Bone marrow (tissue), 2 donors: ENCODE data around the gene TRIM66.

ENCODE experiments used
- DNase-seq, 2 donors: peaks; one replicate each; lab custom pipeline; 2025; lab: John Stamatoyannopoulos, UW

The TRIM66 gene

DNA sequence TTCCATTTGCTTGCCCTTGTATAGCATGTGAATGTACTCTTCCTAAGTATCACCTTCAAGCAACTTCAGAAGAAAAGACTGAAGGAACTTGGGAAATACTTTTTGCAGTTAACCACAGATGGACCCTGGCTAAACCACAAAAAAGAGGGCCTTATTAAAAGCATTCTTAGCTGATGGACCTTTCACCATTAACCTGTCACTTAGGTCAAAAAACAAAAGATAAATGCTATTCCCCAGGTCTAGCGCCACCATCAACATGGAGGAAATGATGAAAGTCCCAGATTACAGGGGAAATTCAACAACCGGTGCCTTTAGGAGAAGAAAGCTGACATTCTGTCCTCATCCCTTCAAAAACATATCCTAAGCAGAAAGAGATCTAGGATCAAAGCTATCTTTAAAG is 117.9 kb downstream of the TRIM66 start:
- DNase-seq: no peak
